ENCODE results near the gene PRR5L. TPM values are rescaled to one million over a fixed set of nuclear protein-coding genes. Genes with fewer than 3 reads are reported as not detected.

The PRR5L gene
- total and polyA plus RNA-seq, 2 donors (not counting 1 experiment from before 2014, with no cell fraction given) = 4.0 to 5.9 TPM

GRCh38 chr11:36258730-36259360 is 37.2 kb upstream of the PRR5L start:
- Histone ChIP-seq H3K79me2 (ENCODE audit: control insufficient read depth, insufficient read depth, low read length) (no peaks in the 10 kb centered on the region), H3K9ac (ENCODE audit: low read length) (no peak overlapping the region), H2AFZ (ENCODE audit: insufficient read depth, low read depth, low read length, poor library complexity, severe bottlenecking) (no peak overlapping the region), H3K36me3 (replicated peaks in 1 of 2; ENCODE audit: control extremely low read depth in 1 of 2, control insufficient read depth in 1 of 2, extremely low read depth in 1 of 2, insufficient read depth in 2 of 2, low read length in 1 of 2) (no peaks in the 10 kb centered on the region), H3K27ac (ENCODE audit: low read length in 2 of 2) (no peak overlapping the region), H3K4me2 (replicated peaks; ENCODE audit: low read depth, low read length, poor library complexity, severe bottlenecking) (no peak overlapping the region), H3K4me3 (ENCODE audit: control extremely low read depth in 1 of 5, extremely low read depth in 1 of 5, insufficient read depth in 1 of 5, low read depth in 2 of 5, low read length in 4 of 5) (no peak overlapping the region), H3K4me1 (ENCODE audit: control insufficient read depth in 2 of 2, insufficient read depth in 2 of 2, low read length in 2 of 2) (no peaks in the 10 kb centered on the region), H3K27me3 (replicated peaks in 1 of 4; ENCODE audit: control extremely low read depth in 1 of 4, control insufficient read depth in 3 of 4, insufficient read depth in 4 of 4, low read length in 3 of 4) (peaks cover 0 to 7% (median 1%) of the 10 kb centered on the region in 4 experiments), H4K20me1 (ENCODE audit: control insufficient read depth, insufficient read depth, low read length, poor library complexity, severe bottlenecking) (no peaks in the 10 kb centered on the region), H3K9me3 (ENCODE audit: control extremely low read depth in 1 of 3, control insufficient read depth in 2 of 3, insufficient read depth in 1 of 3, low read length in 2 of 3) (peaks cover 0 to 5% (median 0%) of the 10 kb centered on the region in 3 donors)
- ChIA-PET POLR2A (no interaction called here), CTCF (interaction anchor here (0.9 to 1.6 kb wide), 5 partner anchors 9 to 643 kb away, joined by 3 to 9 read pairs (median 3); no protein-coding TSS in a partner anchor)
- DNase-seq = peak; percentile 11
- TF ChIP-seq, protein P1, sequence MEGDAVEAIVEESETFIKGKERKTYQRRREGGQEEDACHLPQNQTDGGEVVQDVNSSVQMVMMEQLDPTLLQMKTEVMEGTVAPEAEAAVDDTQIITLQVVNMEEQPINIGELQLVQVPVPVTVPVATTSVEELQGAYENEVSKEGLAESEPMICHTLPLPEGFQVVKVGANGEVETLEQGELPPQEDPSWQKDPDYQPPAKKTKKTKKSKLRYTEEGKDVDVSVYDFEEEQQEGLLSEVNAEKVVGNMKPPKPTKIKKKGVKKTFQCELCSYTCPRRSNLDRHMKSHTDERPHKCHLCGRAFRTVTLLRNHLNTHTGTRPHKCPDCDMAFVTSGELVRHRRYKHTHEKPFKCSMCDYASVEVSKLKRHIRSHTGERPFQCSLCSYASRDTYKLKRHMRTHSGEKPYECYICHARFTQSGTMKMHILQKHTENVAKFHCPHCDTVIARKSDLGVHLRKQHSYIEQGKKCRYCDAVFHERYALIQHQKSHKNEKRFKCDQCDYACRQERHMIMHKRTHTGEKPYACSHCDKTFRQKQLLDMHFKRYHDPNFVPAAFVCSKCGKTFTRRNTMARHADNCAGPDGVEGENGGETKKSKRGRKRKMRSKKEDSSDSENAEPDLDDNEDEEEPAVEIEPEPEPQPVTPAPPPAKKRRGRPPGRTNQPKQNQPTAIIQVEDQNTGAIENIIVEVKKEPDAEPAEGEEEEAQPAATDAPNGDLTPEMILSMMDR (IDR thresholded peaks at IDR 0.05) = no peak
- no peak for TF ChIP-seq EZH2 (IDR thresholded peaks at IDR 0.05; ENCODE audit: borderline replicate concordance, insufficient read depth, low read depth, low read length, poor library complexity, severe bottlenecking)
- 45% methylated on average over 10 of the region's 12 CpGs for WGBS (ENCODE audit: insufficient coverage)
- no peak for ATAC-seq (ENCODE audit: low read depth)
- Mint-ChIP-seq H3K9me3 (ENCODE audit: insufficient read depth) (no peaks in the 10 kb centered on the region), H3K27ac (no peak overlapping the region), H3K4me1 (no peaks in the 10 kb centered on the region), H3K27me3 (peaks cover 35% of the 10 kb centered on the region), H3K4me3 (no peak overlapping the region)
- intact Hi-C loops (cut with micrococcal nuclease) = no loop called here

DNA sequence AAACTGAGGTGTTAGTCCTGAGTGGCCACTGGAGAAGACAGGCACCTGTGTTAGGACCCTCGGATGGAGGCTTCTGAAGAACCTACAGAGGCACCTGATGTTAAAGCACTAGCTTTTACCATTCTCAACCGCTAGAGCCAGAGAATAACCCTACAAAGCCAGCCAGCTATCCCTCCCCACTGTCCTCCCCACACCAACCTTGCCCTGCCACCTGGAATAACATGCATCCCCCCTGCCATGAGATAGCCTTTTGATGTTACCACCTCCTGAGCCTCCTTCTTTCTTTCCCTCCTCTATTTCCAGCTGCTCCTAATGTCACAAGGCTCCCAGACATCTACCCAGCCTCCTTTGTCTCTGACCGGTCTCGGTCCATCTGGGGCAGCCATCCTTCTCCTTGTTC is 35.0 kb upstream of the PRR5L start:
- POLR2A ChIA-PET = no interaction called here
- 88% methylated on average over 4 of the region's 4 CpGs for WGBS (ENCODE audit: insufficient coverage)
- H3K27me3 Mint-ChIP-seq = peaks cover 35% of the 10 kb centered on the region

More for the DNA sequence above, 35.0 kb upstream of the PRR5L start:
- ATAC-seq (ENCODE audit: low read depth) = no peak
- Histone ChIP-seq H3K27me3 (replicated peaks in 1 of 4; ENCODE audit: control extremely low read depth in 1 of 4, control insufficient read depth in 3 of 4, insufficient read depth in 4 of 4, low read length in 3 of 4) (peaks cover 0 to 6% (median 1%) of the 10 kb centered on the region in 4 experiments), H3K4me2 (replicated peaks; ENCODE audit: low read depth, low read length, poor library complexity, severe bottlenecking) (no peak overlapping the region), H2AFZ (ENCODE audit: insufficient read depth, low read depth, low read length, poor library complexity, severe bottlenecking) (no peak overlapping the region), H4K20me1 (ENCODE audit: control insufficient read depth, insufficient read depth, low read length, poor library complexity, severe bottlenecking) (no peaks in the 10 kb centered on the region), H3K9ac (ENCODE audit: low read length) (no peak overlapping the region), H3K9me3 (ENCODE audit: control extremely low read depth in 1 of 3, control insufficient read depth in 2 of 3, insufficient read depth in 1 of 3, low read length in 2 of 3) (peaks cover 0 to 4% (median 0%) of the 10 kb centered on the region in 3 donors), H3K4me3 (ENCODE audit: control extremely low read depth in 1 of 5, extremely low read depth in 1 of 5, insufficient read depth in 1 of 5, low read depth in 2 of 5, low read length in 4 of 5) (no peak overlapping the region), H3K36me3 (replicated peaks in 1 of 2; ENCODE audit: control extremely low read depth in 1 of 2, control insufficient read depth in 1 of 2, extremely low read depth in 1 of 2, insufficient read depth in 2 of 2, low read length in 1 of 2) (no peaks in the 10 kb centered on the region), H3K4me1 (ENCODE audit: control insufficient read depth in 2 of 2, insufficient read depth in 2 of 2, low read length in 2 of 2) (no peaks in the 10 kb centered on the region), H3K79me2 (ENCODE audit: control insufficient read depth, insufficient read depth, low read length) (no peaks in the 10 kb centered on the region), H3K27ac (ENCODE audit: low read length in 2 of 2) (no peak overlapping the region)
- H3K9me3 Mint-ChIP-seq (ENCODE audit: insufficient read depth) = no peaks in the 10 kb centered on the region
- no peak overlapping the region for H3K27ac Mint-ChIP-seq
- intact Hi-C loops (cut with micrococcal nuclease) = no loop called here
- H3K4me3 Mint-ChIP-seq = no peak overlapping the region
- no peak for DNase-seq
- CTCF ChIA-PET = interaction anchor here (0.7 kb wide), 1 partner anchor 409 kb away, joined by 3 read pairs; no protein-coding TSS in a partner anchor
- H3K4me1 Mint-ChIP-seq = no peaks in the 10 kb centered on the region
- TF ChIP-seq, protein P1 (IDR thresholded peaks at IDR 0.05) = no peak
- TF ChIP-seq EZH2 (IDR thresholded peaks at IDR 0.05; ENCODE audit: borderline replicate concordance, insufficient read depth, low read depth, low read length, poor library complexity, severe bottlenecking) = no peak
